ENCODE measurements around the gene LRRC4C. TPM values are rescaled to one million over a fixed set of nuclear protein-coding genes. Genes with fewer than 3 reads are reported as not detected.

LRRC4C gene
- total RNA-seq, 1 experiment from 2014 or later, result 0.13 TPM

DNA sequence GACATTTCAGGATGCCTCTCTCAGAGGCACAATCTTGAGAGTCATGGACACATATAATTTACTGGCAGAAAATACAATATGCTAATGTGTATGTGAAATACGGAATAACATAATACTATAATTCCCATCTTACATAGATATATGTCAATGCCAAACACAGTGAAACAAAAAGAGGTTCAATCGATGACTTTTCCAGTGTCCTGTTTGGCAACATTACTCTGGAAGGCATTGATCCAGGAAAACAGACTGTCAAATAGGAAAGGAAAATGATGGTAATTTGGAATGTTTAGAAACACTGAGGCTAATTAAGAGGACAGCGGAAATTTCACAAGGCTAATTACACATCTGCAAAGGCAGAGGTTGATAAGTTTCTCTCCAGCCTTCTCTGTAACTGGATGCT is 942.3 kb downstream of the LRRC4C start:
- Histone ChIP-seq H3K9ac (ENCODE audit: extremely low read depth, insufficient read length, low read length) (no peak overlapping the region), H4K8ac (replicated peaks; ENCODE audit: insufficient read length, low read depth, low read length) (no peak overlapping the region), H2BK5ac (ENCODE audit: insufficient read length, low read length) (no peak overlapping the region), H2BK20ac (ENCODE audit: low read depth, low read length, poor library complexity, severe bottlenecking) (no peak overlapping the region), H3K4me1 (ENCODE audit: insufficient read depth, low read length) (no peaks in the 10 kb centered on the region), H3K27ac (ENCODE audit: insufficient read length, low read depth, low read length) (no peak overlapping the region), H3K4me2 (ENCODE audit: insufficient read depth, insufficient read length, low read length) (no peak overlapping the region), H3T11ph (ENCODE audit: low read length) (no peak overlapping the region), H3K14ac (ENCODE audit: insufficient read depth, low read length) (no peak overlapping the region), H2BK12ac (ENCODE audit: insufficient read length, low read depth, low read length) (no peak overlapping the region), H3K23ac (ENCODE audit: insufficient read length, low read depth, low read length) (no peak overlapping the region), H3K23me2 (ENCODE audit: insufficient read length, low read depth, low read length, poor library complexity, severe bottlenecking) (no peaks in the 10 kb centered on the region), H3K27me3 (ENCODE audit: insufficient read depth, low read length) (no peaks in the 10 kb centered on the region), H4K5ac (ENCODE audit: insufficient read length, low read depth, low read length) (no peak overlapping the region), H3K79me2 (ENCODE audit: insufficient read depth, low read length) (no peaks in the 10 kb centered on the region), H2AK5ac (ENCODE audit: insufficient read length, low read length) (no peak overlapping the region), H3K18ac (ENCODE audit: insufficient read length, low read depth, low read length) (no peak overlapping the region), H3K9me3 (ENCODE audit: control insufficient read depth, low read depth, low read length) (no peaks in the 10 kb centered on the region), H3K56ac (ENCODE audit: insufficient read length, low read depth, low read length) (no peak overlapping the region), H2BK15ac (ENCODE audit: low read depth, low read length) (no peak overlapping the region), H3K4ac (ENCODE audit: low read depth, low read length) (no peak overlapping the region), H2AFZ (ENCODE audit: low read length) (no peak overlapping the region), H3K79me1 (ENCODE audit: insufficient read depth, low read depth, low read length, poor library complexity, severe bottlenecking) (no peaks in the 10 kb centered on the region), H4K20me1 (ENCODE audit: control insufficient read depth, insufficient read depth, insufficient read length) (no peaks in the 10 kb centered on the region), H4K91ac (ENCODE audit: insufficient read length, low read depth, low read length) (no peak overlapping the region), H2BK120ac (ENCODE audit: low read depth, low read length, poor library complexity, severe bottlenecking) (no peak overlapping the region)
- no CpG with 5 or more reads among the region's 3 CpGs for WGBS (ENCODE audit: extremely low coverage, insufficient read length, low lambda C conversion rate)
- DNase-seq, result no peak
- Mint-ChIP-seq H3K36me3 (ENCODE audit: insufficient read depth in 1 of 3, low read depth in 3 of 3) (no peaks in the 10 kb centered on the region), H3K27ac (no peak overlapping the region), H3K4me3 (no peak overlapping the region), H3K9me3 (peaks cover 0 to 4% of the 10 kb centered on the region in 2 experiments; a peak in 3 of 5 replicates), H3K4me1 (peaks cover 0 to 2% of the 10 kb centered on the region in 2 experiments; a peak in 1 of 4 replicates), H3K27me3 (ENCODE audit: low read depth) (no peaks in the 10 kb centered on the region)
- TF ChIP-seq, protein P1, sequence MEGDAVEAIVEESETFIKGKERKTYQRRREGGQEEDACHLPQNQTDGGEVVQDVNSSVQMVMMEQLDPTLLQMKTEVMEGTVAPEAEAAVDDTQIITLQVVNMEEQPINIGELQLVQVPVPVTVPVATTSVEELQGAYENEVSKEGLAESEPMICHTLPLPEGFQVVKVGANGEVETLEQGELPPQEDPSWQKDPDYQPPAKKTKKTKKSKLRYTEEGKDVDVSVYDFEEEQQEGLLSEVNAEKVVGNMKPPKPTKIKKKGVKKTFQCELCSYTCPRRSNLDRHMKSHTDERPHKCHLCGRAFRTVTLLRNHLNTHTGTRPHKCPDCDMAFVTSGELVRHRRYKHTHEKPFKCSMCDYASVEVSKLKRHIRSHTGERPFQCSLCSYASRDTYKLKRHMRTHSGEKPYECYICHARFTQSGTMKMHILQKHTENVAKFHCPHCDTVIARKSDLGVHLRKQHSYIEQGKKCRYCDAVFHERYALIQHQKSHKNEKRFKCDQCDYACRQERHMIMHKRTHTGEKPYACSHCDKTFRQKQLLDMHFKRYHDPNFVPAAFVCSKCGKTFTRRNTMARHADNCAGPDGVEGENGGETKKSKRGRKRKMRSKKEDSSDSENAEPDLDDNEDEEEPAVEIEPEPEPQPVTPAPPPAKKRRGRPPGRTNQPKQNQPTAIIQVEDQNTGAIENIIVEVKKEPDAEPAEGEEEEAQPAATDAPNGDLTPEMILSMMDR (conservative IDR thresholded peaks at IDR 0.05), result no peak

Data from H9 (cell line).